ENCODE data around the gene TPCN2.

TPCN2 gene

DNA sequence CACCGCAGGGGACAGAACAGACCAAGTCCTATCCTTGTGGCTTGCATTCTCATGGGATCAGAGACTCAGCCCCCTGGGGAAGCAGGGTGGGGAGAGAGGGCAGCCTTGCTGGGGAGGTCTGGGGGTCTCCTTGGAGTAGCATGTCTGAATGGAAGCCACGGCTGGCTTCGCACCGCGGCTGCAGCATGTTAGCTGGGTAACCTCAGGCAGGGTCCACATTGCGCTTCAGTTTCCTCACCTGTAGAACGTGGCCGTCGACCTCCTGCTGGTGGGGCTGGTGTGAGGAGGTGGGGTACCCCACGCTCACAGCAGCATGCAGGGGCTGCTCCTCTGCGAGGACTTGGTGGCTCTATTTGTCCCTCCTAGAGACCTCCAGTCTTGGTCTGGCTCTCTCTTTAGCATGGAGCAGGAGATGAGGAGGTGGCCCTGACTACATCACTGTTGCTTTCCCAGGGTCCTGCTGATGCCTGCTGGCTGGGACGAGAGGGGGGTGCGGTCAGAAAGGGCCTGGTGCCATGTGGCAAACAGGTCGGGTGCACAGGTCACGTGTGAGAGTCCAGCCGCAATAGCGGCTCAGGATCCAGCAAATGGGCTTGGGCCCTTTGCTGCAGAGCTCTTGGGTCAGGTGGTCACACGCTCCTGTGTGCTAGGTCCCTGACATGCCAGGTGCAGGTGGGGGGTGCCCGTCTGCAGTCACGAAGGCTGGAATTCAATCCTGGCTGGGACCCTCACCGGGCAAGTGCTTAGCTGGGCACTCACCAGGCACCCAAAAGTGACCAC, 71.6 kb downstream of the TPCN2 start:
- Histone ChIP-seq H3K4me1 (ENCODE audit: insufficient read depth, low read length) (peaks cover 22% of the 10 kb centered on the region), H3K9me3 (ENCODE audit: insufficient read depth, low read depth, low read length) (peaks cover 8% of the 10 kb centered on the region; the same call in 1 of the 2 replicates), H3K9ac (ENCODE audit: low read depth, low read length) (no peak overlapping the region), H3K27me3 (ENCODE audit: insufficient read depth, low read length) (no peaks in the 10 kb centered on the region), H3K36me3 (ENCODE audit: insufficient read depth, low read length) (no peaks in the 10 kb centered on the region), H3K27ac (ENCODE audit: low read depth, low read length) (no peak overlapping the region), H3K4me3 (ENCODE audit: low read length) (no peak overlapping the region)
- 93% methylated on average over 21 of the region's 21 CpGs for WGBS

DNA sequence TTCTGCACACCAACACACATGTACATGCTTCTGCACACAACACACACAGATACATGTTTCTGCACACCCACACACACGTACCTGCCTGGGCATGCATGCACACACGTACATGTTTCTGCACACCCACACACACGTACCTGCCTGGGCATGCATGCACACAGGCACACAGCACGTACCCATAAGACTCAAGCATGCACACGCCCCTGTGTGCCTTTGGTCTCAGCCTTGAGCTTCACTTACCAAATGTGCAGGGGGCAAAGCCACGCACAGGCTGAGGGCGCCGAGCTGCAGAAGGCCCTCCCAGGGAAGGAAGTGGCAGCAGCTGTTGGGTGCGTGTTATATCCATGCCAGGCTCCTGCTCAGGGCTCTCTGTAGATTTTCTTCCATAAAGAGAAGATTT, 72.3 kb downstream of the TPCN2 start:
- no peak overlapping the region for H3K9ac ChIP-seq (ENCODE audit: low read depth, low read length)
- no peak overlapping the region for H3K4me3 ChIP-seq (ENCODE audit: low read length)
- peaks cover 22% of the 10 kb centered on the region for H3K4me1 ChIP-seq (ENCODE audit: insufficient read depth, low read length)
- H3K27me3 ChIP-seq (ENCODE audit: insufficient read depth, low read length) = no peaks in the 10 kb centered on the region
- H3K36me3 ChIP-seq (ENCODE audit: insufficient read depth, low read length) = no peaks in the 10 kb centered on the region
- no peak overlapping the region for H3K27ac ChIP-seq (ENCODE audit: low read depth, low read length)
- H3K9me3 ChIP-seq (ENCODE audit: insufficient read depth, low read depth, low read length) = peaks cover 8% of the 10 kb centered on the region; the same call in 1 of the 2 replicates
- WGBS = 90% methylated on average over 9 of the region's 9 CpGs

DNA sequence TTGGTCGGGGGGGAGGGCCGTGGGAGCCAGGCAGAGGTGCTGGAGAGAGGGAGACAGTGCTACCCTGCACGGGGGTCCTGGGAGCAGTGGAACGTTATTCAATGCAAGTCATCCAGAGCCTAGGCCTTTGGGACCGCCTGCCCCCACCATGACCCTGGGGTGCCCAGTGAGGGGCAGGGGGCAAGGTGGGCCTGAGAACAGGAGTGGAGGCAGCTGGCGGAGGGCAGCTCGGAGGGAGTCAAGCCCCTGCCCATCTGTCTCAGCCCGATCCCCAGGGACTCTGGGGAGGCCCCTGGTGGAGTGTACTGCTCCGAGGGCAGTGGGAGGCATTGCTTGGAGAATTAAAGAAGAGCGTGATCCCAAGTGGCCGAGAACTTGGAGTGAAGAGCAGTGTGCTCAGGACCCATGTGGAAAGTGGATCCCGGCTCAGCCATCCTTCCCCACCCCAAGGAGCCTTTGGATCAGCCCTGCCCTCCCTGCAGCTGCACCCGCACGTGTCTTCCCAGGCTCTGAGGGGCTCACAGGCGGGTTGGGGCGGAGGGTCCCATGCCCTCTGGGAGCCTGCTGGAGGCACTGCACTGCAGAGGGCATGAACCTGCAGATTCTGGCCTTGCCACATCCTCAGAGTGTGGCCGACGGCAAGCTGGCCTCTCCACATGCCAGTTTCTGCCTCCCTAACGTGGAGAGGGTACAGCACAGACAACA, 73.0 kb downstream of the TPCN2 start:
- Histone ChIP-seq H3K36me3 (ENCODE audit: insufficient read depth, low read length) (no peaks in the 10 kb centered on the region), H3K4me1 (ENCODE audit: insufficient read depth, low read length) (peaks cover 22% of the 10 kb centered on the region), H3K27ac (ENCODE audit: low read depth, low read length) (no peak overlapping the region; the same call in 1 of the 2 replicates), H3K9ac (ENCODE audit: low read depth, low read length) (no peak overlapping the region), H3K9me3 (ENCODE audit: insufficient read depth, low read depth, low read length) (peaks cover 8% of the 10 kb centered on the region; the same call in 1 of the 2 replicates), H3K4me3 (ENCODE audit: low read length) (no peak overlapping the region), H3K27me3 (ENCODE audit: insufficient read depth, low read length) (no peaks in the 10 kb centered on the region)
- 83% methylated on average over 19 of the region's 19 CpGs for whole genome bisulfite sequencing

DNA sequence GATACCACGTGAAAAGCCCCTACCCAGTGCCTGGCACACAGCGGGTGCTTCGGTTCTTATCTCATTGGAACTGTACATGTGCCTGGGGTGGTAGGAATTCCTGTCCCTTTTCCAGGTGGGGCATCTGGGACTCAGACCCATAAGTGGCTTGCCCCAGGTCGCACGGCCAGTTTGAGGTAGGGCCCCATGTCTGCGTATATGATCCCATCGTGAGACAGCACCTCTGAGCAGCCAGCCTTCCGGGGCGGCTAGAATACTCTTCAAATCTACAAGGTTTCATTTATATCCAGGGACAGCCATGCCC, 73.5 kb downstream of the TPCN2 start:
- H3K27me3 ChIP-seq (ENCODE audit: insufficient read depth, low read length) = no peaks in the 10 kb centered on the region
- no peaks in the 10 kb centered on the region for H3K36me3 ChIP-seq (ENCODE audit: insufficient read depth, low read length)
- peaks cover 8% of the 10 kb centered on the region; the same call in 1 of the 2 replicates for H3K9me3 ChIP-seq (ENCODE audit: insufficient read depth, low read depth, low read length)
- 63% methylated on average over 9 of the region's 9 CpGs for WGBS
- no peak overlapping the region for H3K9ac ChIP-seq (ENCODE audit: low read depth, low read length)
- H3K4me1 ChIP-seq (ENCODE audit: insufficient read depth, low read length) = peaks cover 22% of the 10 kb centered on the region
- peak overlapping the region; percentile 69; the same call in 1 of the 2 replicates for H3K27ac ChIP-seq (ENCODE audit: low read depth, low read length)
- H3K4me3 ChIP-seq (ENCODE audit: low read length) = no peak overlapping the region

DNA sequence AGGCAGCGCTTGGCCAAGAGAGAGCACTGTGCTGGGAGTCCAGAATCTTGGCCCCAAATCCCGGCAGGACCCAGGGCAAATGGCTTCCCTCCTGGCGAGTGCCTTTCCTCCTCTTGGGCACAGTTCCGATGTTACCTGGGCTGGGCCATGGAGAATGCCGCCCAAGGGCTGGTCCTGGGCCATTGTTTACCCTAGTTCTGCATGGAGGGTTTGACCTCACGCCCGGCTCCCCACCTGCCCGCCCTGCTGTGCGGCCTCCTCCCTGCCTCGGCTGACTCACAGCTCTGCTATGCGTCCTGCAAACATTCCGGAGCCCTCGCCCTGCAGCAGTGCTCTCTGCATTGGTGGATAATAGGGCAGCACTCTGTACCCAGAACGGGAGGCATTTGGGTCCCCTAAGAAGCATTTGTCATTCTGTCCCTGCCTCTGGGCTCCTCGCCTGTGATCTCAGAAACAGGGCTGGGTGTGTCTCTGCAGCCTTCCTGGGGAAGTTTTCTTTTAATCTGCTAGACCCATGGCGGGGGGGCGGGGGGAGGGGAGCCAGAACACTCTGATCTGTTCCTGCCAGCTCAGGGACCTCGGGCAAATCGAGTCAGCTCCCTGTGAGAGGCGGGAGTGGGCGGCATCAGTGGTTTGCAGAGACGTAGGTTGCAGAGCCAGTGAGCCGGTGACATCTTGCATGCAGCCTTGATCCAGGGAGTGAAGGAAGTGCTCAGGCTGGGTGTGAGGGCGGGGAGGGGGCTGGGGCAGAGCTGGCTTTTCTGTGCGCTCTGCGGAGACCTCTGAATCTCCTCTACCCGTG, 74.1 kb downstream of the TPCN2 start:
- Histone ChIP-seq H3K27ac (ENCODE audit: low read depth, low read length) (peak overlapping the region; percentile 93), H3K4me3 (ENCODE audit: low read length) (peak overlapping the region; percentile 37), H3K9me3 (ENCODE audit: insufficient read depth, low read depth, low read length) (peaks cover 10% of the 10 kb centered on the region; the same call in 1 of the 2 replicates), H3K4me1 (ENCODE audit: insufficient read depth, low read length) (peaks cover 22% of the 10 kb centered on the region), H3K36me3 (ENCODE audit: insufficient read depth, low read length) (no peaks in the 10 kb centered on the region), H3K27me3 (ENCODE audit: insufficient read depth, low read length) (no peaks in the 10 kb centered on the region), H3K9ac (ENCODE audit: low read depth, low read length) (peak overlapping the region; percentile 57; the same call in 1 of the 2 replicates)
- WGBS = 4% methylated on average over 27 of the region's 27 CpGs

DNA sequence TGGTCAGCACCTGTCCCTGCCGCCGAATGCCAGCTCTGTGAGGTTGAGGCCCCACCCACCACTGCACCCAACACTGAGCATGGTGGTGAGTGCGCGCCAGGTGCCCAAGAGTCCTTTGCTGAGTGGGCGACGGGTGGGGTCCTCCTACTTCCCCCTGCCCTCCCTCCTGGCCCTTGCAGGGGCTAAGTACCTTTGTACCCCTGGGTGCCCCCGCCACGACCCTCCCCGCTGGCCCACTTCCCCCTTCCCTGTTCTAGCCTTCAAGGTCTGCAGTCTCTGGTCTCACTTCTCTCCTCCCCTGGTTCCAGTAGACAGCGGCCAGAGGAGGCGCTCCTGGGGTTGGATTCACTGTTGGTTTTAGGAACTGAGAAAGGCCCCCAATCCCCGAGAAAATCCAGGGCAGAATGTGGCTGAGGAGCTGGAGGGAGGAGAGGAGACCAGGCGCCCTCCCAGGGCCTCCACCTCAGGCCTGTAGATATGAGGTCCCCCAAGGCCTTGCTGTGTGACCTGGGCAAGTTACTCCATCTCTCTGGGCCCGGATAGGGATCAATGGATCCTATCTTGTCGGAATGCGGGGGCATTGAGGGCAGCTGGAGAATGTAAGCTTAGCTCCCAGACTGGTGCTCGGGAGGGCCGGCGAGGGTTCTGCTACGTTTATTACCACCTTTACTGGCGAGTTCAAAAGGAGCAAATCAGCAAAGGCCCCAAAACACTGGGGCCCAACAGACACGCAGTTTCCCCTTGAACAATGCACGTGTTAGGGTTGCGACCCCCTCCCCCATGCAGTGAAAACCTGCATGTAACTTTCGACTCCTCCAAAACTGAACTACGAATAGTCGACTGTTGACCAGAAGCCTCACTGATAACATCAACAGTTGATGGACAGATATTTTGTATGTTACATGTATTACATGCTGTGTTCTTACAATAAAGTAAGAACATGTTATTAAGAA, 75.1 kb downstream of the TPCN2 start:
- Histone ChIP-seq H3K27me3 (ENCODE audit: insufficient read depth, low read length) (no peaks in the 10 kb centered on the region), H3K36me3 (ENCODE audit: insufficient read depth, low read length) (no peaks in the 10 kb centered on the region), H3K9me3 (ENCODE audit: insufficient read depth, low read depth, low read length) (peaks cover 12% of the 10 kb centered on the region; the same call in 1 of the 2 replicates), H3K27ac (ENCODE audit: low read depth, low read length) (peak overlapping the region; percentile 93), H3K4me1 (ENCODE audit: insufficient read depth, low read length) (peaks cover 22% of the 10 kb centered on the region), H3K4me3 (ENCODE audit: low read length) (peak overlapping the region; percentile 37), H3K9ac (ENCODE audit: low read depth, low read length) (peak overlapping the region; percentile 57; the same call in 1 of the 2 replicates)
- WGBS = 69% methylated on average over 27 of the region's 27 CpGs

DNA sequence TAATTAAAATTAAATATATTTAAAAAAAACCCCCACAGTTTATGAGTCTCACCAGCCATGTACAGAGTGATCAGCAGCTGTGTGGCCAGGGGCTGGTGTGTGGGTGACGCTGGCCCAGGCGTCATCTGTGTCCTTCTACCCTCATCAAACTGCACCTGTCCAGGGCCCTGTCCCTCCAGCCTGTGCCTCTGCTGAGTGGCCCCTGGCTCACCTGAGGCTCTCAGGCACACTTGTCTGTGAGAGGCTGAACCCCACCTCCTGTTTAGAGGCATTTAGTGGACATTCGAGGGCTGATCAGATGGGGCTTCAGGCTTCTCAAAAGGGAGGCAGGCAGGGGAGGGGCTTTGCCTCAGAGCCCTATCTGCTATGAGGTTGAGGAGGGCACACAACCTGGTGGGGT, 77.1 kb downstream of the TPCN2 start:
- Histone ChIP-seq H3K9me3 (ENCODE audit: insufficient read depth, low read depth, low read length) (peaks cover 5% of the 10 kb centered on the region; the same call in 1 of the 2 replicates), H3K36me3 (ENCODE audit: insufficient read depth, low read length) (no peaks in the 10 kb centered on the region), H3K4me1 (ENCODE audit: insufficient read depth, low read length) (peaks cover 22% of the 10 kb centered on the region), H3K27ac (ENCODE audit: low read depth, low read length) (no peak overlapping the region), H3K9ac (ENCODE audit: low read depth, low read length) (no peak overlapping the region), H3K27me3 (ENCODE audit: insufficient read depth, low read length) (no peaks in the 10 kb centered on the region), H3K4me3 (ENCODE audit: low read length) (no peak overlapping the region)
- 89% methylated on average over 3 of the region's 3 CpGs for WGBS

DNA sequence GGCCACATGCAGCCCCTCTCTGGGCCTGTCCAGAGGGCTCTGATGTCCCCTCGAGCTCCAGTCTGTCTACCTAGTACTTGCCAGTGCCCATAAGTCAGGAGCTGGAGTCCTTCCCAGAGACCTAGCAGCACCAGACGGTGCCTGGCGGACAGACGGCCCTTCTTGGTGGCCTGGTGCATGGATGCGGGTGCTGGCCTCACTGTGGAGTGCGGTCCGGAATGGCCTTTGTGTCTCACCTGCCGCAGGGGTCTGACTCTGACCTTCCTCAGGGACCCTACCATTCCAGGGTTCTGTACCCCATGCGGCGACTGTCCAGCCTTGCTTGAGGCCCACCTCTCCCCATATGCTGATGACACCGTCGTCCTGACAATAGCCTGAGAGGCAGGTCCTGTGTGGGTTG, 77.6 kb downstream of the TPCN2 start:
- peaks cover 5% of the 10 kb centered on the region; the same call in 1 of the 2 replicates for H3K9me3 ChIP-seq (ENCODE audit: insufficient read depth, low read depth, low read length)
- 93% methylated on average over 12 of the region's 12 CpGs for whole genome bisulfite sequencing
- H3K27ac ChIP-seq (ENCODE audit: low read depth, low read length) = no peak overlapping the region
- no peak overlapping the region for H3K9ac ChIP-seq (ENCODE audit: low read depth, low read length)
- no peak overlapping the region for H3K4me3 ChIP-seq (ENCODE audit: low read length)
- no peaks in the 10 kb centered on the region for H3K27me3 ChIP-seq (ENCODE audit: insufficient read depth, low read length)
- peaks cover 22% of the 10 kb centered on the region for H3K4me1 ChIP-seq (ENCODE audit: insufficient read depth, low read length)
- no peaks in the 10 kb centered on the region for H3K36me3 ChIP-seq (ENCODE audit: insufficient read depth, low read length)

DNA sequence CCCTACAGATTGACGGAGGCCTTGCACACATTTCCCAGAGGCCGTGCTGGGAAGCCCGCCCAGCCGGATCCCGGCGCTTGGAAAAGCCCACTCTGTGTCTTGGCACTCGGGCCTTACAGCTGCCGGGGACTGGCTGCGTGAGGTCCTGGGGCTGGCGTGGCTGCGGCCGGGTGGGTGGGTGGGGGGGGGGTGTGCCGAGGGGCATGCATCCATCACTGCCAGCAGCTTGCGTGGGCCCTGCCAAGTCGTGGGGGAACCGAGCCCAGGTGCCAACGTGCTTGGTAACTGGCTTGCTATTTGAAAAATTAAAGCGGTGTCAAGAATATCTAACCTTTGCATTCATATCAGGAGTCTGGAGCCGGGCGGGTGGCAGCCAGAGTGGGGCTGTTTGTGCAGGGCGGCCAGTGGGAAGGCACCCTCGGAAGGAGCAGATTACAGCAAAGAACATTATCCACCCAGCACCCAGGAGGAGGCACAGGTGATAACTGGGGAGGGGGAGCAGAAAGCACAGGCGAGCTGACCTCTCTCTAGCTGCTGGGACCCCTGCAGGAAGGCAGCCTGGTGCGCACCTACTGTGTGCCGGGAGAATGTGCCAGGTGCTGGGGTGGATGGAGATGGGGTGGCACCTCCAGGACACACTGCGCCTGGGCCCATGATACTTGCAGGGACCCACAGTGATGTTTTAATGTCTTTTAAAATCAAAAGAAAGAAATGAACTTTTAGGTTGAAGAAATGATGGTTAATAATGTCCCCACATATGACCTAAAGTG, 78.5 kb downstream of the TPCN2 start:
- H3K9ac ChIP-seq (ENCODE audit: low read depth, low read length) = no peak overlapping the region
- WGBS = 91% methylated on average over 25 of the region's 26 CpGs
- H3K36me3 ChIP-seq (ENCODE audit: insufficient read depth, low read length) = no peaks in the 10 kb centered on the region
- H3K27me3 ChIP-seq (ENCODE audit: insufficient read depth, low read length) = no peaks in the 10 kb centered on the region
- H3K4me3 ChIP-seq (ENCODE audit: low read length) = no peak overlapping the region
- H3K4me1 ChIP-seq (ENCODE audit: insufficient read depth, low read length) = peaks cover 22% of the 10 kb centered on the region
- H3K27ac ChIP-seq (ENCODE audit: low read depth, low read length) = no peak overlapping the region
- H3K9me3 ChIP-seq (ENCODE audit: insufficient read depth, low read depth, low read length) = peaks cover 5% of the 10 kb centered on the region; the same call in 1 of the 2 replicates

DNA sequence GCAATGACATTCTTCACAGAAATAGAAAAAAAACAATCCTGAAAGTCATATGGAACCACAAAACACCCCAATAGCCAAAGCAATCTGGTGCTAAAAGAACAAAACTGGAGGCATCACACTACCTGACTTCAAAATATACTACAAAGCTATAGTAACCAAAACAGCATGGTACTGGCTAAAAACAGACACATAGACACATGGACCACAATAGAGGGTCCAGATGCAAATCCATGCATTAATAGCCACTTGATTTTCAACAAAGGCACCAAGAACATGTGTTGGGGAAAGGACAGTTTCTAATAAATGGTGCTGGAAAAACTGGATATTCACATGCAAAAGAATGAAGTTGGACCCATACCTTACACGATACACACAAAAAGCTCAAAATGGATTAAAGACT, 79.2 kb downstream of the TPCN2 start:
- H3K36me3 ChIP-seq (ENCODE audit: insufficient read depth, low read length) = no peaks in the 10 kb centered on the region
- no peak overlapping the region for H3K27ac ChIP-seq (ENCODE audit: low read depth, low read length)
- H3K4me3 ChIP-seq (ENCODE audit: low read length) = no peak overlapping the region
- WGBS = no CpG with 5 or more reads among the region's 1 CpG
- H3K9ac ChIP-seq (ENCODE audit: low read depth, low read length) = no peak overlapping the region
- peaks cover 9% of the 10 kb centered on the region for H3K9me3 ChIP-seq (ENCODE audit: insufficient read depth, low read depth, low read length)
- H3K27me3 ChIP-seq (ENCODE audit: insufficient read depth, low read length) = no peaks in the 10 kb centered on the region
- H3K4me1 ChIP-seq (ENCODE audit: insufficient read depth, low read length) = peaks cover 19% of the 10 kb centered on the region

Measured in HUES64 (cell line).